GM19463 (cell line): Measurements from ENCODE around the gene TCP11L2.
A peak's percentile ranks its signal among the peaks of the same experiment; 100 is the strongest.
"Not testable (repeated sequence)": the region's sequence is repeated elsewhere in the genome, so short reads cannot be mapped to it uniquely, and the experiment has no call there.

Source experiments
- ATAC-seq: cut with Tn5 transposase; IDR thresholded peaks from one replicate; pipeline ENCODE4 v1.9.1; 2021; ENCODE audit warnings: mild to moderate bottlenecking, moderate library complexity; ENCODE audit not compliant: unreplicated experiment

The TCP11L2 gene

GRCh38 chr12:106341086-106341877 is 38.7 kb downstream of the TCP11L2 start:
- ATAC-seq = no peak

GRCh38 chr12:106342397-106343213 is 40.1 kb downstream of the TCP11L2 start:
- ATAC-seq = no peak

GRCh38 chr12:106343214-106343528 is 40.6 kb downstream of the TCP11L2 start:
- ATAC-seq = no peak

GRCh38 chr12:106344131-106344530 is 41.6 kb downstream of the TCP11L2 start:
- no peak for ATAC-seq

DNA sequence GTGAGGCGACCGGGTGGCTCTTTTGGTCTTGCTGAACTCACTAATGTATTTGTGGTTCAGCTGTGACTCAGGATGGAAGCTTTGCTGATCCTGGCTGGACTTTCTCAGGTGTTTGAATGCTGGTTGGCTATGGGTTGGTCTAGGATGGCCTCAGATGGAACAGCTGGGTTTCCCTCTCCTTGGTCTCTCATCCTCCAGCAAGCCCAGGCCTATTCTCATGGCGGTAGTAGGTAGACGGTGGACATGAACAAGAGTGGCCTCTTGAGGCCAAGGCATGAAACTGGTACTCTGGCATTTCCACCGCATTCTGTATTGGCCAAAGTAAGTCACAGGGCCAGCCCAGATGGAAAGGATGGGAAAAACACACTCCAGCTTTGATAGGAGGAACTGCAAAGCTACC is 43.2 kb downstream of the TCP11L2 start:
- no peak for ATAC-seq

DNA sequence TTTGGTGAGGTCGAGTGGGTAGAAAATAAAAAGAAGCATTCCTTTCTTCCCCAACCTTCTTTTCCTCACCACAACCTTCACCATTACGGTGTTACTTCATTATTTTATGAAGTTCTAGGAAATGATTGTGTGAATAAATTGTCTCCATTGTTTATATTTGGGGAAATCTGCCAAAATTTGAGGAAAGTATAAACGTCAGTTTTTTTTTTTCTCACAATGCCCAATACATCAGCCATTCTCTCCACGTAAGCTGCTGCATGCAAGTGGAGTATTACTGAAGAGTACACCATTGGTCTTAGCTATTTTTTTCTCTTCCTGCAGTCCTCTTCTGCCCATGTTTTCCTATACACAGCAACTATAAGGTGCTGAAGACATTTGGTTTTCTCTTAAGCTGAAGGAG is 45.9 kb downstream of the TCP11L2 start:
- no peak for ATAC-seq

- ATAC-seq = no peak
Observed at GRCh38 chr12:106353175-106353574, 50.6 kb downstream of the TCP11L2 start.

DNA sequence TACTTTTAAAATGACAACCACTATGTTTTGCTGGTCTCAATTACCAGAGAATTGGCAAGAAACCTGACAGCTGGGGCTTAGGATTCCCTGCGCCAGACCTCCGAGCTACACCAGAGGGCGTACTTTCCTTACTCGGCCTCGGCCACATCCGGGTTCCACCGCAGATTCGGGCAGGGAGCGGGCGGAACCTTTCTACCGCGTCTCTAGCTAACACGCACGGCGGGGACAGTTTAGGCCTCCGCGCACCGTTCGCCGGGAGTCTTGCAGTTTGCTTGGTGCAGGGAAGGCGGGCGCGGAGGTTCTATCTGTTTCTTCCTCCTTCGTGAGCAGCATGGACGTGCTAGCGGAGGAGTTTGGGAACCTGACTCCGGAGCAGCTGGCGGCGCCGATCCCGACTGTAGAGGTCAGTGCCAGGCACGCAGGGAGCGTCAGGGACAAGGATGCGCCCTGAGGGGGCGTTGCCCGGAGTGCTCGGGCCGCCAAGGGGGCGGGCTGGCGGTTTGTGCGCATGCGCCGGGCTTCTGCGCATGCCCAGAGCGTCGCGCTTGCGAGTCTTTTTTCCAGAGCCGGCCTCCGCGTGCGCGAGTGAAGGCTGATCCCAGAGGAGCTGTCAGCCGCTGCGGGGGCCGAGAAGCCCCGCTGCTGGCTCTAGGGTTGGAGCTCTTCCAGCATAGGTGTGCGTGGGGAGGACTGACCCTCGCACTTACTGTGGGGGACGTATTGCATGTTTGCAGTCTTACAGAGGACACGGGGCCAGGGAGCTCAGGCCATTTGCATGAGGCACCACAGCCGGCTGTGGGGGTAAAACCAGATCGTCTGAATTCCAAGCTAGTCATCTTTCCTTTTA is 55.2 kb downstream of the TCP11L2 start, which contains the start of gene POLR3B:
Gene POLR3B, plus strand, starts transcription at position 200 of the 847 bp plus-strand sequence. Its CDS starts 132 bp downstream, at position 332.
- ATAC-seq = peak; percentile 89

GRCh38 chr12:106358396-106359241 is 56.1 kb downstream of the TCP11L2 start:
- peak; percentile 6 for ATAC-seq

- ATAC-seq = no peak
Observed at GRCh38 chr12:106359646-106360399, 57.3 kb downstream of the TCP11L2 start.

GRCh38 chr12:106360400-106360994 is 58.0 kb downstream of the TCP11L2 start:
- no peak for ATAC-seq

DNA sequence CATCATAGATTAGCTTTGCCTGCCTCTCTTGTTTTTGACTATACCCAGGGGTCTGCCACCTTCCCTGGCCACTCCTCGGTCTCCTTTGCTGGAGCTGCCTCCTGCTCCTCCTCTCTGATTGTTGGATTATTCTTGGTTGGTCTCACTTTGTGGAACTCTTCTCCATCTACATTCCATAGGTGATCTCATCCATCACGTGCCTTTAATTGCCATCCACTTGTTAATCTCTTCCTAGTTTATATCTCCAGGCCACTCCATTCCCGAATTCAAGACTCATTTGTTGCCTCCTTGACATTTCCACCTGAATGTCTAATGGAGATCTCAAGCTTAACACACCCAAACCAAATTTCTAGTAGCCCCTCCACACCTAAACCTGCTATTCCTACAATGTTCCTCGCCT is 60.4 kb downstream of the TCP11L2 start:
- no peak for ATAC-seq

- no peak for ATAC-seq
Observed at GRCh38 chr12:106364261-106364660, 61.7 kb downstream of the TCP11L2 start.

GRCh38 chr12:106369624-106370346 is 67.3 kb downstream of the TCP11L2 start:
- no peak for ATAC-seq

- no peak for ATAC-seq
Observed at GRCh38 chr12:106378788-106379187, 76.3 kb downstream of the TCP11L2 start.

- no peak for ATAC-seq
Observed at GRCh38 chr12:106380954-106381353, 78.4 kb downstream of the TCP11L2 start.

- ATAC-seq = not testable (repeated sequence)
Observed at GRCh38 chr12:106381866-106382265, 79.3 kb downstream of the TCP11L2 start.

- no peak for ATAC-seq
Observed at GRCh38 chr12:106386813-106387535, 84.4 kb downstream of the TCP11L2 start.
